C4-2B (cell line): ENCODE measurements around the gene SURF6.

Experiments
- CTCF ChIP-seq: fragments of 450-650 bp; conservative IDR thresholded peaks from 2 replicates; pipeline ENCODE4 v1.5.1; 2017; ENCODE audit warnings: mild to moderate bottlenecking
- ZFX ChIP-seq: fragments of 450-650 bp; IDR thresholded peaks from 2 replicates; pipeline ENCODE4 v1.6.1; 2017

GRCh38 chr9:133372144-133372543 lies 36.2 kb upstream of the SURF6 start:
- TF ChIP-seq CTCF (no peak), ZFX (no peak)
